Measurements from ENCODE around the gene INMT.

GRCh38 chr7:30722187-30722586 lies 29.7 kb upstream of the INMT start:
- TF ChIP-seq CTCF (IDR thresholded peaks at IDR 0.05) (no peak), POLR2AphosphoS5 (IDR thresholded peaks at IDR 0.05; ENCODE audit: insufficient read depth in 1 of 2, low read depth in 1 of 2) (no peak), POLR2A (IDR thresholded peaks at IDR 0.05) (no peak)
